BJ (cell line): ENCODE results near the gene KCNQ1. TPM values are rescaled to one million over a fixed set of nuclear protein-coding genes. Genes with fewer than 3 reads are reported as not detected.

ENCODE experiments used
- CTCF ChIA-PET: fragments of 350-600 bp; formaldehyde crosslinking; extraction: SDS; loops from one replicate; lab custom pipeline; 2021; ENCODE audit warnings: antibody characterized with exemption, inconsistent platforms; lab: Yijun Ruan, JAX
- POLR2A ChIA-PET: fragments of 300-600 bp; sonication (Branson Sonifier 250); formaldehyde crosslinking; extraction: SDS; loops from one replicate; lab custom pipeline; 2021; ENCODE audit warnings: antibody characterized with exemption; lab: Charles Lee
- DNase-seq: peaks from one replicate; pipeline ENCODE4 v3.0.0-alpha.2; 2011; ENCODE audit warnings: low read depth
- H3K27me3 ChIP-seq: 2 replicates; pipeline ENCODE4 v1.6.0; 2011; ENCODE audit warnings: low read length; ENCODE audit not compliant: control insufficient read depth, insufficient read depth
- H3K36me3 ChIP-seq: 2 replicates; pipeline ENCODE4 v1.5.1; 2011; ENCODE audit warnings: low read length; ENCODE audit not compliant: control insufficient read depth, insufficient read depth
- H3K4me3 ChIP-seq: 2 replicates; pipeline ENCODE4 v1.5.1; 2011; ENCODE audit warnings: low read depth, mild to moderate bottlenecking, control low read depth, low read length
- CTCF ChIP-seq: IDR thresholded peaks from 2 replicates; pipeline ENCODE4 v1.5.1; 2011; ENCODE audit warnings: low read depth, mild to moderate bottlenecking, control low read depth, inconsistent platforms, low read length, moderate library complexity; ENCODE audit not compliant: insufficient read depth
- polyA plus RNA-seq: library from polyadenylated mRNA; depleted of rRNA; stranded (reverse); fragments of >200 nt; gene quantifications from 2 replicates; pipeline ENCODE4 v1.2.3, GENCODE V29; 2011

KCNQ1 gene
- polyA plus RNA-seq, 1 experiment, result not detected

GRCh38 chr11:2661173-2662023, 216.6 kb downstream of the KCNQ1 start:
- Histone ChIP-seq H3K4me3 (no peak overlapping the region), H3K27me3 (no peaks in the 10 kb centered on the region; the same call in 1 of the 2 replicates), H3K36me3 (peaks cover 3% of the 10 kb centered on the region)
- ChIA-PET POLR2A (no interaction called here), CTCF (interaction anchor here (0.7 kb wide), 1 partner anchor 171 kb away, joined by 4 read pairs; no protein-coding TSS in a partner anchor)
- DNase-seq, result no peak
- no peak for TF ChIP-seq CTCF

- Histone ChIP-seq H3K27me3 (no peaks in the 10 kb centered on the region; the same call in 1 of the 2 replicates), H3K36me3 (peaks cover 3% of the 10 kb centered on the region), H3K4me3 (no peak overlapping the region)
- no peak for DNase-seq
- TF ChIP-seq CTCF, result no peak
- CTCF ChIA-PET, result interaction anchor here (0.7 kb wide), 1 partner anchor 170 kb away, joined by 4 read pairs; no protein-coding TSS in a partner anchor
- POLR2A ChIA-PET, result no interaction called here
Measured at GRCh38 chr11:2662024-2662312, 217.2 kb downstream of the KCNQ1 start.

- ChIA-PET CTCF (no interaction called here), POLR2A (no interaction called here)
- no peak overlapping the region for H3K4me3 ChIP-seq
- no peak for TF ChIP-seq CTCF
- no peaks in the 10 kb centered on the region; the same call in 1 of the 2 replicates for H3K27me3 ChIP-seq
- no peak for DNase-seq
- H3K36me3 ChIP-seq, result peaks cover 3% of the 10 kb centered on the region
Measured at GRCh38 chr11:2662430-2663299, 217.9 kb downstream of the KCNQ1 start.

GRCh38 chr11:2663506-2663905, 218.7 kb downstream of the KCNQ1 start:
- H3K27me3 ChIP-seq, result no peaks in the 10 kb centered on the region; the same call in 1 of the 2 replicates
- no peak for TF ChIP-seq CTCF
- peaks cover 6% of the 10 kb centered on the region for H3K36me3 ChIP-seq
- ChIA-PET CTCF (no interaction called here), POLR2A (no interaction called here)
- H3K4me3 ChIP-seq, result no peak overlapping the region
- no peak for DNase-seq

GRCh38 chr11:2663915-2664314, 219.1 kb downstream of the KCNQ1 start:
- Histone ChIP-seq H3K27me3 (no peaks in the 10 kb centered on the region; the same call in 1 of the 2 replicates), H3K36me3 (peaks cover 6% of the 10 kb centered on the region), H3K4me3 (no peak overlapping the region)
- TF ChIP-seq CTCF, result no peak
- POLR2A ChIA-PET, result no interaction called here
- CTCF ChIA-PET, result interaction anchor here (1.4 kb wide), 1 partner anchor 10 kb away, joined by 4 read pairs; no protein-coding TSS in a partner anchor
- DNase-seq, result no peak
